Measurements from ENCODE around the gene AGPAT3.
A peak's percentile ranks its signal among the peaks of the same experiment; 100 is the strongest.

Gene AGPAT3

GRCh38 chr21:43982489-43983078 lies 117.6 kb downstream of the AGPAT3 start:
- DNase-seq (ENCODE audit: insufficient read length) (no peak), FAIRE-seq (no peak)
- TF ChIP-seq POLR2A (IDR thresholded peaks at IDR 0.05; ENCODE audit: low read depth, low read length) (no peak; the same call in 1 of the 2 replicates), TAF1 (IDR thresholded peaks at IDR 0.05; ENCODE audit: borderline replicate concordance, low read depth, low read length) (no peak), POLR2AphosphoS5 (IDR thresholded peaks at IDR 0.05; ENCODE audit: low read depth, low read length) (no peak)

GRCh38 chr21:43983390-43983789 lies 118.4 kb downstream of the AGPAT3 start:
- TF ChIP-seq POLR2AphosphoS5 (IDR thresholded peaks at IDR 0.05; ENCODE audit: low read depth, low read length) (no peak), POLR2A (IDR thresholded peaks at IDR 0.05; ENCODE audit: low read depth, low read length) (peak; percentile 1; the same call in 1 of the 2 replicates)
- DNase-seq (ENCODE audit: insufficient read length): no peak
- FAIRE-seq: no peak

GRCh38 chr21:43983860-43984420 lies 118.9 kb downstream of the AGPAT3 start:
- TF ChIP-seq TAF1 (IDR thresholded peaks at IDR 0.05; ENCODE audit: borderline replicate concordance, low read depth, low read length): no peak
- 0 out of 2 replicates have a peak, but pooled peaks have one; percentile 7 for TF ChIP-seq POLR2A (IDR thresholded peaks at IDR 0.05; ENCODE audit: low read depth, low read length)
- peak; percentile 45; the same call in 1 of the 2 replicates for TF ChIP-seq POLR2AphosphoS5 (IDR thresholded peaks at IDR 0.05; ENCODE audit: low read depth, low read length)
- DNase-seq (ENCODE audit: insufficient read length) (no peak), FAIRE-seq (no peak)

- DNase-seq (ENCODE audit: insufficient read length) (no peak), FAIRE-seq (no peak)
- TF ChIP-seq TAF1 (IDR thresholded peaks at IDR 0.05; ENCODE audit: borderline replicate concordance, low read depth, low read length): no peak
- no peak; the same call in 1 of the 2 replicates for TF ChIP-seq POLR2A (IDR thresholded peaks at IDR 0.05; ENCODE audit: low read depth, low read length)
- TF ChIP-seq POLR2AphosphoS5 (IDR thresholded peaks at IDR 0.05; ENCODE audit: low read depth, low read length): peak; percentile 52; the same call in 1 of the 2 replicates
Measured at GRCh38 chr21:43984905-43985689, 120.1 kb downstream of the AGPAT3 start.

- DNase-seq (ENCODE audit: insufficient read length) (no peak), FAIRE-seq (no peak)
- TF ChIP-seq TAF1 (IDR thresholded peaks at IDR 0.05; ENCODE audit: borderline replicate concordance, low read depth, low read length) (no peak), POLR2A (IDR thresholded peaks at IDR 0.05; ENCODE audit: low read depth, low read length) (no peak), POLR2AphosphoS5 (IDR thresholded peaks at IDR 0.05; ENCODE audit: low read depth, low read length) (no peak; the same call in 1 of the 2 replicates)
Measured at GRCh38 chr21:43985690-43986251, 120.7 kb downstream of the AGPAT3 start.

GRCh38 chr21:43986544-43987451 lies 121.8 kb downstream of the AGPAT3 start:
- FAIRE-seq: no peak
- peak; percentile 2 for DNase-seq (ENCODE audit: insufficient read length)
- TF ChIP-seq POLR2AphosphoS5 (IDR thresholded peaks at IDR 0.05; ENCODE audit: low read depth, low read length): no peak
- TF ChIP-seq POLR2A (IDR thresholded peaks at IDR 0.05; ENCODE audit: low read depth, low read length): no peak
- no peak for TF ChIP-seq TAF1 (IDR thresholded peaks at IDR 0.05; ENCODE audit: borderline replicate concordance, low read depth, low read length)

- FAIRE-seq (no peak), DNase-seq (ENCODE audit: insufficient read length) (peak; percentile 10)
- TF ChIP-seq TAF1 (IDR thresholded peaks at IDR 0.05; ENCODE audit: borderline replicate concordance, low read depth, low read length) (no peak), POLR2AphosphoS5 (IDR thresholded peaks at IDR 0.05; ENCODE audit: low read depth, low read length) (no peak), POLR2A (IDR thresholded peaks at IDR 0.05; ENCODE audit: low read depth, low read length) (no peak)
Measured at GRCh38 chr21:43987509-43987908, 122.5 kb downstream of the AGPAT3 start.

- DNase-seq (ENCODE audit: insufficient read length) (peak; percentile 4), FAIRE-seq (no peak)
- no peak for TF ChIP-seq TAF1 (IDR thresholded peaks at IDR 0.05; ENCODE audit: borderline replicate concordance, low read depth, low read length)
- no peak for TF ChIP-seq POLR2AphosphoS5 (IDR thresholded peaks at IDR 0.05; ENCODE audit: low read depth, low read length)
- no peak for TF ChIP-seq POLR2A (IDR thresholded peaks at IDR 0.05; ENCODE audit: low read depth, low read length)
Measured at GRCh38 chr21:43988016-43988415, 123.0 kb downstream of the AGPAT3 start.

GRCh38 chr21:43988506-43989230 lies 123.6 kb downstream of the AGPAT3 start:
- DNase-seq (ENCODE audit: insufficient read length) (peak; percentile 2), FAIRE-seq (no peak)
- TF ChIP-seq POLR2A (IDR thresholded peaks at IDR 0.05; ENCODE audit: low read depth, low read length) (no peak), TAF1 (IDR thresholded peaks at IDR 0.05; ENCODE audit: borderline replicate concordance, low read depth, low read length) (no peak), POLR2AphosphoS5 (IDR thresholded peaks at IDR 0.05; ENCODE audit: low read depth, low read length) (no peak)

- no peak for TF ChIP-seq TAF1 (IDR thresholded peaks at IDR 0.05; ENCODE audit: borderline replicate concordance, low read depth, low read length)
- no peak for TF ChIP-seq POLR2AphosphoS5 (IDR thresholded peaks at IDR 0.05; ENCODE audit: low read depth, low read length)
- TF ChIP-seq POLR2A (IDR thresholded peaks at IDR 0.05; ENCODE audit: low read depth, low read length): no peak
- DNase-seq (ENCODE audit: insufficient read length) (peak; percentile 5), FAIRE-seq (no peak)
Measured at GRCh38 chr21:43989401-43989800, 124.4 kb downstream of the AGPAT3 start.

All from GM12892 (cell line).